Osteoblast (primary cell): ENCODE data around the gene CDR2. TPM values are rescaled to one million over a fixed set of nuclear protein-coding genes. Genes with fewer than 3 reads are reported as not detected.

Source experiments
- DNase-seq: peaks from one replicate; pipeline ENCODE4 v3.0.0; 2011; ENCODE audit warnings: low spot score, mixed read lengths; ENCODE audit not compliant: insufficient read length; ENCODE audit errors: missing footprints
- H2AFZ ChIP-seq: 2 replicates; pipeline ENCODE4 v1.6.0; 2011; ENCODE audit warnings: mild to moderate bottlenecking, low read length
- H3K27ac ChIP-seq: 2 replicates; pipeline ENCODE4 v1.5.1; 2011; ENCODE audit warnings: mild to moderate bottlenecking, low read depth, low read length, moderate library complexity
- H3K27me3 ChIP-seq: 2 replicates; pipeline ENCODE4 v1.6.0; 2012; ENCODE audit warnings: mild to moderate bottlenecking, control low read depth, inconsistent platforms, low read length, moderate library complexity; ENCODE audit not compliant: insufficient read depth
- H3K36me3 ChIP-seq: 2 replicates; pipeline ENCODE4 v1.5.1; 2011; ENCODE audit warnings: mild to moderate bottlenecking, low read length, control low read depth, moderate library complexity; ENCODE audit not compliant: insufficient read depth
- H3K4me1 ChIP-seq: 2 replicates; pipeline ENCODE4 v1.5.1; 2011; ENCODE audit warnings: mild to moderate bottlenecking, low read length, control low read depth, moderate library complexity; ENCODE audit not compliant: insufficient read depth
- H3K4me2 ChIP-seq: 2 replicates; pipeline ENCODE4 v1.6.0; 2011; ENCODE audit warnings: mild to moderate bottlenecking, low read length; ENCODE audit not compliant: insufficient read depth
- H3K4me3 ChIP-seq: fragments of 200-600 bp; sonication (generic); 3 replicates; pipeline ENCODE4 v1.5.1; 2012; ENCODE audit warnings: mild to moderate bottlenecking, low read length, inconsistent platforms; ENCODE audit not compliant: insufficient read depth
- H3K79me2 ChIP-seq: 2 replicates; pipeline ENCODE4 v1.6.0; 2012; ENCODE audit warnings: mild to moderate bottlenecking, low read length, control low read depth, inconsistent platforms; ENCODE audit not compliant: insufficient read depth
- H3K9me3 ChIP-seq: 2 replicates; pipeline ENCODE4 v1.5.1; 2011; ENCODE audit warnings: low read depth, low read length, control low read depth
- H4K20me1 ChIP-seq: 2 replicates; pipeline ENCODE4 v1.6.0; 2012; ENCODE audit warnings: mild to moderate bottlenecking, low read length, control low read depth; ENCODE audit not compliant: insufficient read depth
- total RNA-seq: library from RNA; depleted of rRNA; stranded (reverse); fragments of >200 nt; gene quantifications from 2 replicates; pipeline ENCODE4 v1.2.3, GENCODE V29; 2012
- TF ChIP-seq, protein P1 (sequence below): IDR thresholded peaks from 2 replicates; pipeline ENCODE4 v1.5.1; 2011; ENCODE audit warnings: mild to moderate bottlenecking, low read depth, low read length, moderate library complexity; ENCODE audit errors: extremely low read depth

CDR2 gene
- total RNA-seq, 1 donor, result 52.5 TPM

DNA sequence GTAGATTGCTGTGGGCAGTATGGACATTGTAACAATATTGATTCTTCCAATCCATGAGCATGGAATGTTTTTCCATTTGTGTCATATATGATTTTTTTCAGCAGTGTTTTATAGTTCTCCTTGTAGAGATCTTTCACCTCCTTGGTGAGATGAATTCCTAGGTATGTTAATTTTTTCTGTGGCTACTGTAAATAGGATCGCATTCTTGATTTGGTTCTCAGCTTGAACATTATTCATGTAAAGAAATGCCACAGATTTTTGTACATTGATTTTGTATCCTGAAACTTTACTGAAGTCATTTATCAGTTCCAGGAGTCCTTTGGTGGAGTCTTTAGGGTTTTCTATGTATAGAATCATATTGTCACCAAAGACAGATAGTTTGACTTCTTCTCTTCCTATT is 19.7 kb upstream of the CDR2 start:
- Histone ChIP-seq H3K79me2 (no peaks in the 10 kb centered on the region), H4K20me1 (no peaks in the 10 kb centered on the region), H3K9me3 (no peaks in the 10 kb centered on the region), H3K36me3 (no peaks in the 10 kb centered on the region), H3K27ac (no peak overlapping the region), H3K4me1 (peaks cover 20% of the 10 kb centered on the region), H3K4me3 (no peak overlapping the region), H3K27me3 (no peaks in the 10 kb centered on the region), H3K4me2 (no peak overlapping the region), H2AFZ (no peak overlapping the region)
- TF ChIP-seq, protein P1, sequence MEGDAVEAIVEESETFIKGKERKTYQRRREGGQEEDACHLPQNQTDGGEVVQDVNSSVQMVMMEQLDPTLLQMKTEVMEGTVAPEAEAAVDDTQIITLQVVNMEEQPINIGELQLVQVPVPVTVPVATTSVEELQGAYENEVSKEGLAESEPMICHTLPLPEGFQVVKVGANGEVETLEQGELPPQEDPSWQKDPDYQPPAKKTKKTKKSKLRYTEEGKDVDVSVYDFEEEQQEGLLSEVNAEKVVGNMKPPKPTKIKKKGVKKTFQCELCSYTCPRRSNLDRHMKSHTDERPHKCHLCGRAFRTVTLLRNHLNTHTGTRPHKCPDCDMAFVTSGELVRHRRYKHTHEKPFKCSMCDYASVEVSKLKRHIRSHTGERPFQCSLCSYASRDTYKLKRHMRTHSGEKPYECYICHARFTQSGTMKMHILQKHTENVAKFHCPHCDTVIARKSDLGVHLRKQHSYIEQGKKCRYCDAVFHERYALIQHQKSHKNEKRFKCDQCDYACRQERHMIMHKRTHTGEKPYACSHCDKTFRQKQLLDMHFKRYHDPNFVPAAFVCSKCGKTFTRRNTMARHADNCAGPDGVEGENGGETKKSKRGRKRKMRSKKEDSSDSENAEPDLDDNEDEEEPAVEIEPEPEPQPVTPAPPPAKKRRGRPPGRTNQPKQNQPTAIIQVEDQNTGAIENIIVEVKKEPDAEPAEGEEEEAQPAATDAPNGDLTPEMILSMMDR, result no peak
- DNase-seq, result no peak

DNA sequence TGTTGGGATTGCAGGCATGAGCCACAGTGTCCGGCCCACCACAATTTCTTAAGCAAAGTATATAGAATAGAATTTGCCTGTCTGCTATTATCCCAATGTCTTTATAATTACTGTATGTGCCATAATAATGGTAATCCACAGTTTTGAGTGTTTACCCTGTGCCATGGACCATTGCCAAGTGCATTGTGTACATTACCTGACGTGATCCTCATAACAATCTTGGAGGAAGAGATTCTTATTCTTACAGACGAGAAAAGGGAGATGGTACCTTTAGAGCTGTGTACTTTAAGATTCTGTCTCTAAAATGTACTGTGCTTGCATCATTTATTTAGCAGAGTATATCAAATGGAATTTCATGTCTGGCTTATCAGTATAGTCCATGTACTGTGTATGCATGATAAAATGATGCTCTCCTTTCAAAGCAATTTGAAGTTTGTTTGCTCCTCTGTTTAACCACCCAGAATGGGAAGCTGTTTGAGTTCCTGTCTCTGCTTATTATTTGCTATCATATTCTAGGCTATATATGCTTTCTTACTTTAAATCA is 13.8 kb upstream of the CDR2 start:
- H3K27ac ChIP-seq, result no peak overlapping the region
- H3K4me2 ChIP-seq, result no peak overlapping the region
- H4K20me1 ChIP-seq, result no peaks in the 10 kb centered on the region
- H3K9me3 ChIP-seq, result no peaks in the 10 kb centered on the region
- DNase-seq, result no peak
- H3K27me3 ChIP-seq, result no peaks in the 10 kb centered on the region
- TF ChIP-seq, protein P1, result no peak
- no peak overlapping the region for H2AFZ ChIP-seq
- H3K79me2 ChIP-seq, result no peaks in the 10 kb centered on the region
- H3K4me1 ChIP-seq, result peaks cover 13% of the 10 kb centered on the region
- no peak overlapping the region for H3K4me3 ChIP-seq
- H3K36me3 ChIP-seq, result no peaks in the 10 kb centered on the region

DNA sequence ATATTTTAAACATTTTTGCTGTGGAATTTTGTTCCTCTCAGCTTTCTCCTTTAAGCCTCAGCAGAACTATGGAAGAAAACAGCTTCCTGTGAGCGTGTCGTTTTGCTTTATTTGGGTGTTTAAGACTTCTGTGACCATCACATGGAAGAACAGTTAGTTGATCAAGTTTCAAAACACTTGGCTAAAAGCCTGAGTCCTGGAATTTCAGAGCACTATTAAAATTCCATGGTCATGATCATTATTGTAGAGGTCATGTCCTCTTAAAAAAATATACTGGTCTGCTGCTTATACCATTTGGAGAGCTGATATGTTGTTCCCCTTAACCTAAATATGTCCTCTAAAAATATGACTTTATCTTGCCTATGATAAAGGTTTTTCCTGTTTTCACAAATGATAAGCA is 12.6 kb upstream of the CDR2 start:
- DNase-seq, result peak; percentile 90
- Histone ChIP-seq H3K4me2 (peak overlapping the region; percentile 50), H3K4me1 (peaks cover 13% of the 10 kb centered on the region), H3K79me2 (no peaks in the 10 kb centered on the region), H2AFZ (no peak overlapping the region), H3K27ac (peak overlapping the region; percentile 36), H4K20me1 (no peaks in the 10 kb centered on the region), H3K36me3 (no peaks in the 10 kb centered on the region), H3K4me3 (no peak overlapping the region), H3K9me3 (no peaks in the 10 kb centered on the region), H3K27me3 (no peaks in the 10 kb centered on the region)
- TF ChIP-seq, protein P1, result no peak

- H3K4me1 ChIP-seq, result peaks cover 13% of the 10 kb centered on the region
- H3K4me3 ChIP-seq, result no peak overlapping the region
- H3K27ac ChIP-seq, result no peak overlapping the region
- no peaks in the 10 kb centered on the region for H3K79me2 ChIP-seq
- TF ChIP-seq, protein P1, result no peak
- H3K36me3 ChIP-seq, result no peaks in the 10 kb centered on the region
- H2AFZ ChIP-seq, result no peak overlapping the region
- H3K9me3 ChIP-seq, result no peaks in the 10 kb centered on the region
- no peak overlapping the region for H3K4me2 ChIP-seq
- no peaks in the 10 kb centered on the region for H4K20me1 ChIP-seq
- no peak for DNase-seq
- no peaks in the 10 kb centered on the region for H3K27me3 ChIP-seq
Measured at GRCh38 chr16:22385196-22385595, 10.8 kb upstream of the CDR2 start.
